Trophoblast cell (in vitro differentiated cells and primary cell): ENCODE data around the gene L3MBTL4.

Experiments used
- DNase-seq, 2 donors: peaks; one replicate each; pipeline ENCODE4 v3.0.0-alpha.2; 2016
- H2AFZ ChIP-seq: 2 replicates; pipeline ENCODE4 v1.6.1; 2013; ENCODE audit warnings: low read length, moderate library complexity, mild to moderate bottlenecking; ENCODE audit not compliant: insufficient read depth, poor library complexity
- H2AK5ac ChIP-seq: 2 replicates; pipeline ENCODE4 v1.6.1; 2013; ENCODE audit warnings: mild to moderate bottlenecking, low read length
- H2BK120ac ChIP-seq: 2 replicates; pipeline ENCODE4 v1.6.1; 2013; ENCODE audit warnings: low read length, mild to moderate bottlenecking, moderate library complexity; ENCODE audit not compliant: insufficient read depth, poor library complexity
- H2BK12ac ChIP-seq: 2 replicates; pipeline ENCODE4 v1.6.1; 2013; ENCODE audit warnings: mild to moderate bottlenecking, low read length, moderate library complexity
- H2BK5ac ChIP-seq: 2 replicates; pipeline ENCODE4 v1.6.1; 2013; ENCODE audit warnings: low read length, low read depth, moderate library complexity, mild to moderate bottlenecking; ENCODE audit not compliant: poor library complexity
- H3K14ac ChIP-seq: 2 replicates; pipeline ENCODE4 v1.6.1; 2013; ENCODE audit warnings: mild to moderate bottlenecking, low read length
- H3K18ac ChIP-seq: 2 replicates; pipeline ENCODE4 v1.6.1; 2013; ENCODE audit warnings: mild to moderate bottlenecking, low read length
- H3K23ac ChIP-seq: 2 replicates; pipeline ENCODE4 v1.6.1; 2013; ENCODE audit warnings: low read length
- H3K27ac ChIP-seq: 2 replicates; pipeline ENCODE4 v1.5.1; 2013; ENCODE audit warnings: low read depth, mild to moderate bottlenecking, inconsistent platforms, low read length, moderate library complexity
- H3K27me3 ChIP-seq: 2 replicates; pipeline ENCODE4 v1.6.1; 2013; ENCODE audit warnings: inconsistent platforms, mild to moderate bottlenecking, low read length, moderate library complexity; ENCODE audit not compliant: insufficient read depth
- H3K36me3 ChIP-seq, 2 experiments: 1 replicate in 1 of 2; 2 replicates in 1 of 2; pipeline ENCODE4 v1.6.1; 2013; ENCODE audit warnings: low read length in 2 of 2, mild to moderate bottlenecking in 2 of 2, moderate library complexity in 1 of 2; ENCODE audit not compliant: insufficient read depth in 2 of 2, control insufficient read depth in 1 of 2
- H3K4ac ChIP-seq: 2 replicates; pipeline ENCODE4 v1.6.1; 2013; ENCODE audit warnings: low read depth, mild to moderate bottlenecking, low read length, moderate library complexity
- H3K4me1 ChIP-seq, 2 experiments: 1 replicate in 1 of 2; 2 replicates in 1 of 2; pipeline ENCODE4 v1.6.1; 2013; ENCODE audit warnings: low read length in 2 of 2, mild to moderate bottlenecking in 2 of 2, moderate library complexity in 1 of 2; ENCODE audit not compliant: insufficient read depth in 2 of 2, control insufficient read depth in 1 of 2
- H3K4me2 ChIP-seq: 2 replicates; pipeline ENCODE4 v1.6.1; 2013; ENCODE audit warnings: inconsistent platforms, mild to moderate bottlenecking, low read length, moderate library complexity
- H3K4me3 ChIP-seq: 2 replicates; pipeline ENCODE4 v1.5.1; 2013; ENCODE audit warnings: mild to moderate bottlenecking, low read depth, low read length, inconsistent platforms
- H3K79me1 ChIP-seq: one replicate; pipeline ENCODE4 v1.6.1; 2013; ENCODE audit warnings: low read length
- H3K79me2 ChIP-seq: 2 replicates; pipeline ENCODE4 v1.6.1; 2013; ENCODE audit warnings: low read length, mild to moderate bottlenecking; ENCODE audit not compliant: control insufficient read depth, insufficient read depth, poor library complexity
- H3K9ac ChIP-seq: 2 replicates; pipeline ENCODE4 v1.6.1; 2013; ENCODE audit warnings: mild to moderate bottlenecking, low read length
- H3K9me3 ChIP-seq: 2 replicates; pipeline ENCODE4 v1.6.1; 2013; ENCODE audit warnings: low read depth, mild to moderate bottlenecking, control low read depth, inconsistent platforms, low read length; ENCODE audit not compliant: insufficient read depth
- H4K12ac ChIP-seq: 2 replicates; pipeline ENCODE4 v1.6.1; 2013; ENCODE audit warnings: low read depth, mild to moderate bottlenecking, low read length, moderate library complexity
- H4K8ac ChIP-seq: 2 replicates; pipeline ENCODE4 v1.6.1; 2013; ENCODE audit warnings: low read depth, mild to moderate bottlenecking, low read length, moderate library complexity
- H4K91ac ChIP-seq: one replicate; pipeline ENCODE4 v1.6.1; 2013; ENCODE audit warnings: low read depth, mild to moderate bottlenecking, low read length, moderate library complexity
- WGBS: extraction: QIAGEN DNeasy Blood & Tissue Kit; methylation state at CpG from one replicate; pipeline ENCODE4 v1.1.7; 2013; ENCODE audit warnings: missing lambda C conversion rate; ENCODE audit not compliant: insufficient read length, insufficient coverage; ENCODE audit errors: extremely low coverage; 5-methylcytosine and 5-hydroxymethylcytosine counted together

L3MBTL4 gene

DNA sequence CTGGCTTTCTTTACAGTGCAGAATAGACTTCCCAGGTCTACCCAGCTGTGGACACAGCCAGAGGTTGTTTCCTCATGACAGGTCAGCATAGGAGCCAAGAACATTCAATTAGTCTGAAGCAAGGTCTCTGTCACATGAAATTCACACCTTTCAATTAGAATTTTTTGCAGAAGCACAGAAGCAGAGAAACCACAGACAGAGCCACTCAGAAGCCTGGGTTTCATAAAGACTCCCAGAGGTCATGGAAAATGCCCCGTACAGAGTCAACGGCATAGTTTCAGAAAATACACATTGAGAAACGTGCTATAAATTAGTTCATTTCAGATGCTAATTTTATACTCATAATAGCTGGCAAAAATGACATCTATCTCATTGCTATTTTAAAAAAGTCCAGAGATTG is 432.4 kb downstream of the L3MBTL4 start:
- Histone ChIP-seq H2AK5ac (no peak overlapping the region), H3K9me3 (peaks cover under 1% of the 10 kb centered on the region), H3K4me1 (peaks cover 9 to 11% of the 10 kb centered on the region in 2 experiments), H3K9ac (no peak overlapping the region), H2BK120ac (no peak overlapping the region), H3K23ac (no peak overlapping the region), H4K8ac (no peak overlapping the region), H3K4me2 (no peak overlapping the region), H3K27me3 (no peaks in the 10 kb centered on the region), H3K4ac (no peak overlapping the region), H3K79me2 (no peaks in the 10 kb centered on the region), H3K36me3 (no peaks in the 10 kb centered on the region), H3K79me1 (no peaks in the 10 kb centered on the region), H2BK5ac (no peak overlapping the region), H3K27ac (no peak overlapping the region), H2AFZ (no peak overlapping the region), H4K91ac (no peak overlapping the region), H4K12ac (no peak overlapping the region), H3K18ac (no peak overlapping the region), H3K14ac (no peak overlapping the region), H2BK12ac (no peak overlapping the region), H3K4me3 (no peak overlapping the region)
- WGBS, result no CpG with 5 or more reads among the region's 3 CpGs
- no peak for DNase-seq

DNA sequence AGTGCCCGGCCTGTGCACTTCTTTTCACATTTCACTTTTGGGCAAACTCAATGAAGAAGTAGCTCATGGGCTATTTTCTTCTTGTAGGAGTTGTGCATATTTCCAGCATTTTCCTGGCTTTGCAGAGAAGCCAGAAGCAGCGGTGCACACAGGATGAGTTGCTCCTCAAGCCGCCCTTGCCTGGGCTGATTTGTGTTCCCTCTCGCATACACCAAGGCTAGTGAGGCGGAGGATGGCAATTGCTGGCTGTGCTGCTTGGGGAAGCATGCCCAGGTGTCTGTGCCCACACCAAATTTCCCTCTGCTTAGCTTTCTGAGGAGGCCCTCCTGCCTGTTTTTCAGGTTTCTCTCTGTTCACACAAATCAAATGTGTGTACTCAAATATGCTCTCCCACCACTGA is 434.0 kb downstream of the L3MBTL4 start:
- no peak overlapping the region for H3K27ac ChIP-seq
- H4K91ac ChIP-seq, result no peak overlapping the region
- H2BK12ac ChIP-seq, result no peak overlapping the region
- no peak overlapping the region for H2AFZ ChIP-seq
- H3K4me2 ChIP-seq, result no peak overlapping the region
- no peak overlapping the region for H3K14ac ChIP-seq
- H3K36me3 ChIP-seq, result no peaks in the 10 kb centered on the region
- H2AK5ac ChIP-seq, result no peak overlapping the region
- no CpG with 5 or more reads among the region's 5 CpGs for WGBS
- H3K18ac ChIP-seq, result no peak overlapping the region
- no peaks in the 10 kb centered on the region for H3K27me3 ChIP-seq
- no peak overlapping the region for H3K23ac ChIP-seq
- no peak overlapping the region for H4K12ac ChIP-seq
- no peak overlapping the region for H4K8ac ChIP-seq
- H3K4ac ChIP-seq, result no peak overlapping the region
- no peak for DNase-seq
- no peaks in the 10 kb centered on the region for H3K79me2 ChIP-seq
- no peak overlapping the region for H2BK120ac ChIP-seq
- no peaks in the 10 kb centered on the region for H3K79me1 ChIP-seq
- no peak overlapping the region for H3K4me3 ChIP-seq
- H3K9ac ChIP-seq, result no peak overlapping the region
- H2BK5ac ChIP-seq, result no peak overlapping the region
- H3K4me1 ChIP-seq, result peaks cover 9 to 11% of the 10 kb centered on the region in 2 experiments
- H3K9me3 ChIP-seq, result peaks cover 2% of the 10 kb centered on the region

DNA sequence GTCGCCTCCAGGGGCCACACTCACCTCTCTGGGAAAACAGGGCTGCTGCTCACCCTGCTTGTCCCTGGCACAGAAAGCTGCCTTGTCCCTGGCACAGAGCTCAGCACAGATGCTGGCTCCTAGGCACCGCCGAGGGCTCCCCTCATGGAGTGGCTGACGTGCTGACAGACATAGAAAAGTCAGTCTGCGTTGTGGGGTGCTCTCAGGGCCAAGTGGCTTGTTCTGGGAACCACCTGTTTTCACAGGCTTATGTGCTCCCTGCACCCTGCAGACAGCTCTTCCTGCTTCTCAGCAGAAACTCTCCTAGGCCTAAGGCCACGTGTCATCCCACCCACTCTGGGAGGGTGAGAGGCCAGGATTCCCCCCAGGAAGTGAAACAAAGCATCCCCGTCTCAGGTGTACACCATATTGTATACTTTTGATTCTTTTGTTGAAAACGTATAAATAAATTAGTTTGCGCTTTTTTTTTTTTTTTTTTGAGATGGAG is 434.7 kb downstream of the L3MBTL4 start:
- H3K27me3 ChIP-seq, result no peaks in the 10 kb centered on the region

DNA sequence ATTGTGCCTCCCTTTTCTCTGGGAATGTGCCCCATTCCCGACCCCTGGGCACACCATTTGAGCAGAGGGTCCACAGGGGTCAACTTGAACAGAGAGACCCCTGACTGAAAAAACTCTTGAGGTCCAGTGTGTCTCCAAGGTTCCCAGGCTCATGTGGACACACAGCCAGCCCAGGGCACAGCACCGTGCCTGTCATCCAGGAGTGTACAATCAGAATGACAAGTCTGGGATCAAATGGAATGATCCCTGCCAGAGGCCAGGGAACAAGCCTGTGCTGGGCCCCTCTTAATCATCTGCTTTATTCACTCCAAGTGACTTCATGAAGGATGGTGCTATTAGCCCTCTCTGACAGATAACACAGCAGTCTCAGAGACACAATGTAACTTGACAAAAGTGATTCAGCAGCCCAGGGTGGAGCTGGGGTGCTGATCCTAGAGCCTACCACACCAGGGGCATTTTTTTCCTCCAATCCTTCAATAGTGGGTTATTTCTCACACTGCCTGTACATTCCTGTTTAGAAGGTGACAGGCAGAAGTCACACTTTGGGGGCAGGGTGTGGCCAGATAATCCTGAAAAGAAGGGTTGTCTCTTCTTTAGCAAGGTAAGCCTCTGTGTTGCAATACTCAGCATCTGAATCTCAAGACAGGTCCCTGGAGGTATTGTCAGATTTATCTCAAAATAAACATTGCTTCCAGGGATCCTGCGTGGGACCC is 435.4 kb downstream of the L3MBTL4 start:
- Histone ChIP-seq H3K27ac (no peak overlapping the region), H2AK5ac (no peak overlapping the region), H3K23ac (no peak overlapping the region), H4K8ac (no peak overlapping the region), H3K4me2 (no peak overlapping the region), H2BK12ac (no peak overlapping the region), H2AFZ (no peak overlapping the region), H3K79me1 (no peaks in the 10 kb centered on the region), H3K9ac (no peak overlapping the region), H3K4me3 (no peak overlapping the region), H3K36me3 (no peaks in the 10 kb centered on the region), H4K12ac (no peak overlapping the region), H3K4me1 (peaks cover 6 to 9% of the 10 kb centered on the region in 2 experiments), H2BK5ac (no peak overlapping the region), H3K18ac (no peak overlapping the region), H3K4ac (no peak overlapping the region), H3K9me3 (peaks cover 2% of the 10 kb centered on the region), H3K14ac (no peak overlapping the region), H3K79me2 (no peaks in the 10 kb centered on the region), H4K91ac (no peak overlapping the region), H3K27me3 (no peaks in the 10 kb centered on the region), H2BK120ac (no peak overlapping the region)
- no peak for DNase-seq
- WGBS, result no CpG with 5 or more reads among the region's 3 CpGs

More for the DNA sequence above, 434.7 kb downstream of the L3MBTL4 start:
- Histone ChIP-seq H4K91ac (no peak overlapping the region), H2BK5ac (no peak overlapping the region), H3K27ac (no peak overlapping the region), H3K4ac (no peak overlapping the region), H4K8ac (no peak overlapping the region), H3K9ac (no peak overlapping the region), H3K18ac (no peak overlapping the region), H3K23ac (no peak overlapping the region), H3K79me2 (no peaks in the 10 kb centered on the region), H2BK12ac (no peak overlapping the region), H2AFZ (no peak overlapping the region), H3K79me1 (no peaks in the 10 kb centered on the region), H3K4me3 (no peak overlapping the region), H3K4me2 (no peak overlapping the region), H3K9me3 (peaks cover 2% of the 10 kb centered on the region), H4K12ac (no peak overlapping the region), H3K4me1 (peaks cover 6 to 9% of the 10 kb centered on the region in 2 experiments), H2BK120ac (no peak overlapping the region), H2AK5ac (no peak overlapping the region), H3K36me3 (no peaks in the 10 kb centered on the region), H3K14ac (no peak overlapping the region)
- no CpG with 5 or more reads among the region's 9 CpGs for WGBS
- DNase-seq, result no peak
